ENCODE data around the gene RHOF.

DNA sequence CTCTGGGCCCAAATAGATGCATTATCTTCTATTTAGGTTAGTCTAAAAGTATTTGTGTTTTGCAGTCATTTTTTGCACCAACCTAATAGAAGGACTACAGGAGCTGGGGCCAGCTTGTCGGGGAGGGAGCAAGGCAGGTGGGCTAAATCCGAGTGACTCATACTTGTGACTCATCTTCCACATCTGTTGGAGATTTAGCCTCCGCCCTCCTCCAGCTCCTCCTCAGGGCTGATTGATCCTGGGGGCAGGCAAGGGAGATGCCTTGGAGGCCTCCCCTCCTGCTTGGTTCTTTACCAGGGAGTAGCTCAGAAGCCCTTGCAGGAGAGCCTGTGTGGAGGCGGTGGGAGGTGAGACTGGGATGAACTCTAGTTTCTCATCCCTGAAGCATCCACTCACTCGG, 27.9 kb downstream of the RHOF start:
- no peak for TF ChIP-seq POLR2A (IDR thresholded peaks at IDR 0.05)
- TF ChIP-seq, protein P1, sequence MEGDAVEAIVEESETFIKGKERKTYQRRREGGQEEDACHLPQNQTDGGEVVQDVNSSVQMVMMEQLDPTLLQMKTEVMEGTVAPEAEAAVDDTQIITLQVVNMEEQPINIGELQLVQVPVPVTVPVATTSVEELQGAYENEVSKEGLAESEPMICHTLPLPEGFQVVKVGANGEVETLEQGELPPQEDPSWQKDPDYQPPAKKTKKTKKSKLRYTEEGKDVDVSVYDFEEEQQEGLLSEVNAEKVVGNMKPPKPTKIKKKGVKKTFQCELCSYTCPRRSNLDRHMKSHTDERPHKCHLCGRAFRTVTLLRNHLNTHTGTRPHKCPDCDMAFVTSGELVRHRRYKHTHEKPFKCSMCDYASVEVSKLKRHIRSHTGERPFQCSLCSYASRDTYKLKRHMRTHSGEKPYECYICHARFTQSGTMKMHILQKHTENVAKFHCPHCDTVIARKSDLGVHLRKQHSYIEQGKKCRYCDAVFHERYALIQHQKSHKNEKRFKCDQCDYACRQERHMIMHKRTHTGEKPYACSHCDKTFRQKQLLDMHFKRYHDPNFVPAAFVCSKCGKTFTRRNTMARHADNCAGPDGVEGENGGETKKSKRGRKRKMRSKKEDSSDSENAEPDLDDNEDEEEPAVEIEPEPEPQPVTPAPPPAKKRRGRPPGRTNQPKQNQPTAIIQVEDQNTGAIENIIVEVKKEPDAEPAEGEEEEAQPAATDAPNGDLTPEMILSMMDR (IDR thresholded peaks at IDR 0.05), result no peak

All from tibial nerve (tissue), 3 donors.